ENCODE results near the gene ELAVL2.

ELAVL2 gene

GRCh38 chr9:23826120-23826629 lies at the start of gene ELAVL2:
Gene ELAVL2, minus strand, starts transcription at chr9:23826240. Its CDS starts 64,006 bp downstream, at chr9:23762234.
- Histone ChIP-seq H3K9me3 (ENCODE audit: control insufficient read depth, insufficient read depth, low read length) (no peaks in the 10 kb centered on the region), H3K9ac (ENCODE audit: low read depth, low read length) (peak within 1 kb of the TSS; percentile 75), H3K4me1 (ENCODE audit: insufficient read depth, low read length) (peaks cover 7% of the 10 kb centered on the region), H3K36me3 (ENCODE audit: insufficient read depth, low read length) (no peaks in the 10 kb centered on the region)

GRCh38 chr9:23858234-23858633 lies 32.2 kb upstream of the ELAVL2 start:
- Histone ChIP-seq H3K4me1 (ENCODE audit: insufficient read depth, low read length) (0 out of 2 replicates have a peak, but pooled peaks cover 3% of the 10 kb centered on the region), H3K36me3 (ENCODE audit: insufficient read depth, low read length) (peaks cover 2% of the 10 kb centered on the region; the same call in 1 of the 2 replicates), H3K9me3 (ENCODE audit: control insufficient read depth, insufficient read depth, low read length) (no peaks in the 10 kb centered on the region), H3K9ac (ENCODE audit: low read depth, low read length) (no peak overlapping the region)

GRCh38 chr9:23855873-23856604 lies 30.0 kb upstream of the ELAVL2 start:
- Histone ChIP-seq H3K9me3 (ENCODE audit: control insufficient read depth, insufficient read depth, low read length) (no peaks in the 10 kb centered on the region), H3K9ac (ENCODE audit: low read depth, low read length) (no peak overlapping the region), H3K4me1 (ENCODE audit: insufficient read depth, low read length) (0 out of 2 replicates have a peak, but pooled peaks cover 3% of the 10 kb centered on the region), H3K36me3 (ENCODE audit: insufficient read depth, low read length) (peaks cover 2% of the 10 kb centered on the region; the same call in 1 of the 2 replicates)

GRCh38 chr9:23850690-23851629 lies 24.9 kb upstream of the ELAVL2 start:
- no peaks in the 10 kb centered on the region; the same call in 1 of the 2 replicates for H3K4me1 ChIP-seq (ENCODE audit: insufficient read depth, low read length)
- no peaks in the 10 kb centered on the region for H3K9me3 ChIP-seq (ENCODE audit: control insufficient read depth, insufficient read depth, low read length)
- H3K36me3 ChIP-seq (ENCODE audit: insufficient read depth, low read length), result no peaks in the 10 kb centered on the region
- peak overlapping the region; percentile 83; the same call in 1 of the 2 replicates for H3K9ac ChIP-seq (ENCODE audit: low read depth, low read length)

- H3K9me3 ChIP-seq (ENCODE audit: control insufficient read depth, insufficient read depth, low read length), result no peaks in the 10 kb centered on the region
- no peaks in the 10 kb centered on the region for H3K36me3 ChIP-seq (ENCODE audit: insufficient read depth, low read length)
- H3K4me1 ChIP-seq (ENCODE audit: insufficient read depth, low read length), result no peaks in the 10 kb centered on the region; the same call in 1 of the 2 replicates
- H3K9ac ChIP-seq (ENCODE audit: low read depth, low read length), result peak overlapping the region; percentile 83
Observed at GRCh38 chr9:23850242-23850689, 24.2 kb upstream of the ELAVL2 start.

GRCh38 chr9:23849379-23850035 lies 23.5 kb upstream of the ELAVL2 start:
- H3K9ac ChIP-seq (ENCODE audit: low read depth, low read length), result peak overlapping the region; percentile 83
- H3K4me1 ChIP-seq (ENCODE audit: insufficient read depth, low read length), result no peaks in the 10 kb centered on the region; the same call in 1 of the 2 replicates
- no peaks in the 10 kb centered on the region for H3K9me3 ChIP-seq (ENCODE audit: control insufficient read depth, insufficient read depth, low read length)
- H3K36me3 ChIP-seq (ENCODE audit: insufficient read depth, low read length), result no peaks in the 10 kb centered on the region

GRCh38 chr9:23842565-23843129 lies 16.6 kb upstream of the ELAVL2 start:
- Histone ChIP-seq H3K9ac (ENCODE audit: low read depth, low read length) (no peak overlapping the region), H3K36me3 (ENCODE audit: insufficient read depth, low read length) (no peaks in the 10 kb centered on the region), H3K4me1 (ENCODE audit: insufficient read depth, low read length) (peaks cover 14% of the 10 kb centered on the region), H3K9me3 (ENCODE audit: control insufficient read depth, insufficient read depth, low read length) (no peaks in the 10 kb centered on the region)

GRCh38 chr9:23841304-23841703 lies 15.3 kb upstream of the ELAVL2 start:
- peaks cover 14% of the 10 kb centered on the region for H3K4me1 ChIP-seq (ENCODE audit: insufficient read depth, low read length)
- no peak overlapping the region for H3K9ac ChIP-seq (ENCODE audit: low read depth, low read length)
- H3K9me3 ChIP-seq (ENCODE audit: control insufficient read depth, insufficient read depth, low read length), result no peaks in the 10 kb centered on the region
- no peaks in the 10 kb centered on the region for H3K36me3 ChIP-seq (ENCODE audit: insufficient read depth, low read length)

GRCh38 chr9:23837038-23837437 lies 11.0 kb upstream of the ELAVL2 start:
- H3K9me3 ChIP-seq (ENCODE audit: control insufficient read depth, insufficient read depth, low read length), result no peaks in the 10 kb centered on the region
- peaks cover 9% of the 10 kb centered on the region for H3K4me1 ChIP-seq (ENCODE audit: insufficient read depth, low read length)
- no peaks in the 10 kb centered on the region for H3K36me3 ChIP-seq (ENCODE audit: insufficient read depth, low read length)
- no peak overlapping the region for H3K9ac ChIP-seq (ENCODE audit: low read depth, low read length)

GRCh38 chr9:23830929-23831730 lies 5.1 kb upstream of the ELAVL2 start:
- no peaks in the 10 kb centered on the region for H3K9me3 ChIP-seq (ENCODE audit: control insufficient read depth, insufficient read depth, low read length)
- peak overlapping the region; percentile 34; the same call in 1 of the 2 replicates for H3K9ac ChIP-seq (ENCODE audit: low read depth, low read length)

GRCh38 chr9:23830476-23830805 lies 4.4 kb upstream of the ELAVL2 start:
- Histone ChIP-seq H3K9me3 (ENCODE audit: control insufficient read depth, insufficient read depth, low read length) (no peaks in the 10 kb centered on the region), H3K9ac (ENCODE audit: low read depth, low read length) (peak overlapping the region; percentile 56; the same call in 1 of the 2 replicates), H3K36me3 (ENCODE audit: insufficient read depth, low read length) (no peaks in the 10 kb centered on the region), H3K4me1 (ENCODE audit: insufficient read depth, low read length) (peaks cover 3% of the 10 kb centered on the region)

More at GRCh38 chr9:23830929-23831730, 5.1 kb upstream of the ELAVL2 start:
- peaks cover 3% of the 10 kb centered on the region; the same call in 1 of the 2 replicates for H3K4me1 ChIP-seq (ENCODE audit: insufficient read depth, low read length)
- H3K36me3 ChIP-seq (ENCODE audit: insufficient read depth, low read length), result no peaks in the 10 kb centered on the region

GRCh38 chr9:23829580-23830475 lies 3.8 kb upstream of the ELAVL2 start:
- H3K4me1 ChIP-seq (ENCODE audit: insufficient read depth, low read length), result peaks cover 3% of the 10 kb centered on the region
- peak overlapping the region; percentile 56; the same call in 1 of the 2 replicates for H3K9ac ChIP-seq (ENCODE audit: low read depth, low read length)
- H3K9me3 ChIP-seq (ENCODE audit: control insufficient read depth, insufficient read depth, low read length), result no peaks in the 10 kb centered on the region
- no peaks in the 10 kb centered on the region for H3K36me3 ChIP-seq (ENCODE audit: insufficient read depth, low read length)

Data from ES-I3 (cell line).